Activated CD8-positive, alpha-beta T cell treated with anti-CD3 and anti-CD28 coated beads, Interleukin-2, amount 10 ng/mL, durations not matched to agents 7 days and 5 days (primary cell): ENCODE data around the gene ALK. TPM values are rescaled to one million over a fixed set of nuclear protein-coding genes. Genes with fewer than 3 reads are reported as not detected.

Source experiments
- ATAC-seq: fragments of 150-1000 bp; cut with Tn5 transposase; one replicate; pipeline ENCODE4 v1.10.0; 2021; ENCODE audit warnings: moderate library complexity
- CTCF ChIA-PET: fragments of 350-600 bp; sonication (Branson Sonifier 250); formaldehyde crosslinking; loops from one replicate; lab custom pipeline; 2021; ENCODE audit warnings: antibody characterized with exemption; lab: Charles Lee
- POLR2A ChIA-PET: fragments of 350-600 bp; sonication (Branson Sonifier 250); formaldehyde crosslinking; loops from one replicate; lab custom pipeline; 2021; ENCODE audit warnings: antibody characterized with exemption; lab: Charles Lee
- DNase-seq: peaks from one replicate; pipeline ENCODE4 v3.0.0-alpha.2; 2020
- H3K27ac Mint-ChIP-seq: one replicate; pipeline ENCODE4 v1.8.0; 2021; ENCODE audit warnings: mild to moderate bottlenecking, mixed read lengths
- H3K27me3 Mint-ChIP-seq: one replicate; pipeline ENCODE4 v1.8.0; 2021; ENCODE audit warnings: low read depth, mixed read lengths
- H3K36me3 Mint-ChIP-seq: one replicate; pipeline ENCODE4 v1.8.0; 2021; ENCODE audit warnings: low read depth, mixed read lengths
- H3K4me1 Mint-ChIP-seq: one replicate; pipeline ENCODE4 v1.8.0; 2021; ENCODE audit warnings: low read depth, mixed read lengths
- H3K4me3 Mint-ChIP-seq: one replicate; pipeline ENCODE4 v1.8.0; 2021; ENCODE audit warnings: mild to moderate bottlenecking, mixed read lengths
- H3K9me3 Mint-ChIP-seq: one replicate; pipeline ENCODE4 v1.8.0; 2022; ENCODE audit warnings: mixed read lengths; ENCODE audit not compliant: insufficient read depth
- total RNA-seq, 2 experiments: library from RNA; stranded (reverse); gene quantifications; one replicate each; pipeline ENCODE4 v1.2.3, GENCODE V29; 2021

The ALK gene
- total RNA-seq, 2 experiments from 2014 or later, result not detected

GRCh38 chr2:29782549-29783458 lies 138.6 kb downstream of the ALK start:
- H3K27me3 Mint-ChIP-seq, result peaks cover 3% of the 10 kb centered on the region
- no peak for DNase-seq
- POLR2A ChIA-PET, result no interaction called here
- no peaks in the 10 kb centered on the region for H3K36me3 Mint-ChIP-seq
- no peak for ATAC-seq
- CTCF ChIA-PET, result no interaction called here
- no peak overlapping the region for H3K4me3 Mint-ChIP-seq
- H3K9me3 Mint-ChIP-seq, result no peaks in the 10 kb centered on the region
- H3K4me1 Mint-ChIP-seq, result no peaks in the 10 kb centered on the region
- no peak overlapping the region for H3K27ac Mint-ChIP-seq

- POLR2A ChIA-PET, result no interaction called here
Observed at GRCh38 chr2:29782087-29782486, 139.3 kb downstream of the ALK start.

DNA sequence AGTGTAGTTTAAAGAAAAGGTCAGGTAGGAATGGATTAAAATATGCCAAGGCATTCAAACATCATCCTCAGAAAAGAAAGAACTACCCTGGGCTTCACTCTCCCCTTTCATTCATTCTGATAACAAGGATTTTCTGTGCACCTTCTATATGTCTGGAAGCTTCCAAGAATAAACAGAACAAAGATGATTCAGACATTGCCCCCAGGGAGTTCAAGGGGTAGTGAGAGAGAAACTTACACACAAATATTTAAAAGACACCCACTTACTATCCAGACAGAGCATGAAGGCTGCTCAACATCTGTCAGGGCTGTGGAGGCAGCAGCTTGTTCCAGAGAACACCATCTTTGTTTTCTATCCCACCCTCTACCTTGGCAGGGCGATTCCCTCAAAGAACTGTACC lies 140.5 kb downstream of the ALK start:
- Mint-ChIP-seq H3K36me3 (no peaks in the 10 kb centered on the region), H3K9me3 (no peaks in the 10 kb centered on the region), H3K4me1 (no peaks in the 10 kb centered on the region), H3K27ac (no peak overlapping the region), H3K27me3 (peaks cover 3% of the 10 kb centered on the region), H3K4me3 (no peak overlapping the region)
- DNase-seq, result no peak
- no peak for ATAC-seq
- ChIA-PET POLR2A (no interaction called here), CTCF (no interaction called here)

More at GRCh38 chr2:29782087-29782486, 139.3 kb downstream of the ALK start:
- H3K4me3 Mint-ChIP-seq, result no peak overlapping the region
- no peak for DNase-seq
- no peaks in the 10 kb centered on the region for H3K9me3 Mint-ChIP-seq
- H3K4me1 Mint-ChIP-seq, result no peaks in the 10 kb centered on the region
- peaks cover 3% of the 10 kb centered on the region for H3K27me3 Mint-ChIP-seq
- H3K27ac Mint-ChIP-seq, result no peak overlapping the region
- no peak for ATAC-seq
- no peaks in the 10 kb centered on the region for H3K36me3 Mint-ChIP-seq
- CTCF ChIA-PET, result no interaction called here

DNA sequence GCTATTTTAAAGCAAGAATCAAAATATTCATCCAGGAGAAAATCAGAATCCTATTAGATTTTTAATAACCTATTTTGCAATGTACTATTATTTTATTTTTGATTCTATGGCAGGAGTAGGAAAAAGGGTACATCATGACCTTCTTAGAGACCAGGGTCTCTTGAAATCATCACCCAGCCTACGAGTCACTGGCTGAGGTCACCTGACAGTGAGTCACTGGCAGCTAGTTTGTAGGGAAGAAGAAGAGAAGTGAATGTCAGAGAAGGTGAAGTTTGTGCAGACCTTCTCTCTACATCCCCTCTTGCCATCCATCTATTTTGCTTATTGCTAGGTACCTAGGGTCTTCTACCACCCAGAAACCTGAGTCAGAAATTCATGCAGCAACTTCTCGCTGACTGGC lies 144.2 kb downstream of the ALK start:
- ATAC-seq (no peak), DNase-seq (no peak)
- Mint-ChIP-seq H3K9me3 (no peaks in the 10 kb centered on the region), H3K36me3 (no peaks in the 10 kb centered on the region), H3K4me1 (no peaks in the 10 kb centered on the region), H3K27ac (no peak overlapping the region), H3K27me3 (peaks cover 5% of the 10 kb centered on the region), H3K4me3 (no peak overlapping the region)
- ChIA-PET POLR2A (no interaction called here), CTCF (no interaction called here)

GRCh38 chr2:29776406-29776805 lies 145.0 kb downstream of the ALK start:
- DNase-seq (no peak), ATAC-seq (no peak)
- no peak overlapping the region for H3K27ac Mint-ChIP-seq
- CTCF ChIA-PET, result no interaction called here
- no peaks in the 10 kb centered on the region for H3K9me3 Mint-ChIP-seq
- H3K4me3 Mint-ChIP-seq, result no peak overlapping the region
- H3K4me1 Mint-ChIP-seq, result no peaks in the 10 kb centered on the region
- POLR2A ChIA-PET, result no interaction called here
- H3K36me3 Mint-ChIP-seq, result no peaks in the 10 kb centered on the region
- peaks cover 5% of the 10 kb centered on the region for H3K27me3 Mint-ChIP-seq

DNA sequence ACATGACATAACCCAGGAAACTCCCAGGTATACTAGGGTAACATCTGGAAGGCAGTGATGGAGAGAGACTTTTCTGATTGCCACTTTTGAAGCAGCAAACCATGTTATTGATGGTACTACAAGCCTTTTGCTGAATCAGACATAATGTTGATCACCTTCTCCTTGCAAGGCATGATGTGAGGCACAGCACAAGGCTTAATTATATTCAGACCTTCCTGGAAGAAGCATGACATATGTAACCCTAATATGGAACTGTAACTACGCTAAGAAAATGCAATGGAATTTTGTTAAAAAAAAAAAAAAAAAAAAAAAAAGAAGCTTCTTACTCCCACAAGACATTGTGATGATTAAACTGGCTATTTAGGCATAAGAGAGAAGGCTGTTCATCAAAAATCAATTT lies 145.4 kb downstream of the ALK start:
- ChIA-PET POLR2A (no interaction called here), CTCF (no interaction called here)
- Mint-ChIP-seq H3K9me3 (no peaks in the 10 kb centered on the region), H3K4me1 (no peaks in the 10 kb centered on the region), H3K27ac (no peak overlapping the region), H3K4me3 (no peak overlapping the region), H3K36me3 (no peaks in the 10 kb centered on the region), H3K27me3 (peaks cover 6% of the 10 kb centered on the region)
- DNase-seq (no peak), ATAC-seq (no peak)

- ATAC-seq (no peak), DNase-seq (no peak)
- Mint-ChIP-seq H3K9me3 (no peaks in the 10 kb centered on the region), H3K4me1 (no peaks in the 10 kb centered on the region), H3K4me3 (no peak overlapping the region), H3K36me3 (no peaks in the 10 kb centered on the region), H3K27me3 (peaks cover 9% of the 10 kb centered on the region), H3K27ac (no peak overlapping the region)
- ChIA-PET POLR2A (no interaction called here), CTCF (no interaction called here)
Observed at GRCh38 chr2:29774624-29775023, 146.8 kb downstream of the ALK start.

GRCh38 chr2:29770846-29771245 lies 150.5 kb downstream of the ALK start:
- DNase-seq (no peak), ATAC-seq (no peak)
- no peak overlapping the region for H3K4me3 Mint-ChIP-seq
- no peaks in the 10 kb centered on the region for H3K36me3 Mint-ChIP-seq
- H3K27me3 Mint-ChIP-seq, result peaks cover 12% of the 10 kb centered on the region
- H3K9me3 Mint-ChIP-seq, result no peaks in the 10 kb centered on the region
- POLR2A ChIA-PET, result no interaction called here
- H3K4me1 Mint-ChIP-seq, result no peaks in the 10 kb centered on the region
- H3K27ac Mint-ChIP-seq, result no peak overlapping the region
- CTCF ChIA-PET, result no interaction called here

DNA sequence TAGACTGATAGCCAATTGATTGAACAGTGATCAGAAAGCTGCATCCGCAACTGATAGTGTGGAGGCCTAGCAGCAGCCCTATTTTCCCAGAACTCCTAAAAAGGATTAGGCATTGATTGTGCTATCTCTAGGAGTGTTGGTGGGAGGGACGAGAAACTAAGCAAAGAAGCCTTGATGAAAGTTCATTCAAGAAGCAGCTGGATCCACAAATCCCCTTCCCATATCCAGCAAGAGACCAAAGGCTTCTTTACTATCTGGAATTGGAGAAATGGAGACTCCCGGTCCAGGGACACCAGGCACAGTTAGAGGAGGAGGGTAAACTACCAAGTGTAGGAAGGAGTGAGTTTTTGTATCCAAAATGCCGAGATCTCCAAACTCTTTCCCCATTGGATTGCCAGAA lies 151.5 kb downstream of the ALK start:
- Mint-ChIP-seq H3K36me3 (no peaks in the 10 kb centered on the region), H3K27ac (no peak overlapping the region), H3K4me3 (no peak overlapping the region), H3K27me3 (peaks cover 10% of the 10 kb centered on the region), H3K9me3 (no peaks in the 10 kb centered on the region), H3K4me1 (no peaks in the 10 kb centered on the region)
- DNase-seq (no peak), ATAC-seq (no peak)
- POLR2A ChIA-PET, result no interaction called here
- CTCF ChIA-PET, result no interaction called here

DNA sequence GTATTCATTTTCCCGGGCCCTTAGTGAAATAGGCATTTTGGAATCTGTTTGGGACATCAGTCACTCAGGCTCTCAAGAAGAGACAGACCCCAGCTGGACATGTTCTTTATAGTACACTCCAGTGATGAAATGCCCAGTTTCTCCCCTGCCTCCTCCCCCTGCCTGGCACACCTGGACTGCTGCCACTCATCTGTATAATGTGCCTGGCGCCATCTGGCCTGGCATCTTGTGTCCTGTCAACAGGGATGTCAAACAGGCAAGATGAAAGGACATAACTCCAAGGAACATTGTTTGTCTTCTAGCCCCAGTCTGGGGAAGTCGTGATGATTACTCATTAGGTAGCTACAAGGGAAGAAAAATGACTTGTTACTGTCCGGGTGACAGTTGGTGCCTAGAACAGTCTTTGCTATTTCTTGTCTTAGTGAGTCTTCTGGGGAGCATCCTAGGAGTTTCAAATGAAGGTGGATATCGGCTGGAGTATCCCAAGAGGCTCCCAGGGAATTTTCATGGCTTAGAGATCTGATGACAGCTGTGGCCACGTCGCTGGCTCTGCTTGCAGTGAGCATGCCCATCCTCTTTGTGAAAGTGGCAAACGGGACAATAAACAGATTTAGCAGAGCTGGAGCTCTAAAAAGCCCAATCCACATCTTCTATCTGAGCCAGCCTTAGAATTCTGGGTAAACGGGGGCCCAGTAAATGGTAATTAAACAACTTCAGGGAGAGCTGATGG lies 153.6 kb downstream of the ALK start:
- DNase-seq (no peak), ATAC-seq (no peak)
- ChIA-PET CTCF (no interaction called here), POLR2A (no interaction called here)
- Mint-ChIP-seq H3K27me3 (peaks cover 7% of the 10 kb centered on the region), H3K27ac (no peak overlapping the region), H3K4me1 (no peaks in the 10 kb centered on the region), H3K4me3 (no peak overlapping the region), H3K36me3 (no peaks in the 10 kb centered on the region), H3K9me3 (no peaks in the 10 kb centered on the region)

DNA sequence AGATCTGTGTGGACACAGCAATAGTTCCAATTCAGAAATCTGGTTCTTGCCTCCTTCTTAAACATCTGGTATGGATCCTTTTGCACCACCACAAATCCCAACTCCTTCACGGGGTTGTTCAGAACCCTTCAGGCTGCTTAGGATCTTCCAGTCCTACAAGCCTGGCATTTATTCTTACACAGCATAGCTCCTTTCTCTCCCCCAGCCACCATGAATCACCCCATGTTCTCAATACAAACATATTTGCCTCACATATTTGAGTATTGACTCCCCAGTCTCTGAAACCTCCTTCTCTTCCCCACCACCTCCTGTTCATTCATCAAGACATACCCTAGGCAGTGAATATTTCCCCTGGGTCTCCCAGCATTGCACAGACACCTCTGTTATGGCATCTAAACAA lies 155.2 kb downstream of the ALK start:
- Mint-ChIP-seq H3K27me3 (peaks cover 7% of the 10 kb centered on the region), H3K4me3 (no peak overlapping the region), H3K4me1 (no peaks in the 10 kb centered on the region), H3K36me3 (no peaks in the 10 kb centered on the region), H3K9me3 (no peaks in the 10 kb centered on the region), H3K27ac (no peak overlapping the region)
- DNase-seq (no peak), ATAC-seq (no peak)
- ChIA-PET POLR2A (no interaction called here), CTCF (no interaction called here)

- POLR2A ChIA-PET, result no interaction called here
- peaks cover 4% of the 10 kb centered on the region for H3K27me3 Mint-ChIP-seq
- CTCF ChIA-PET, result no interaction called here
Observed at GRCh38 chr2:29765721-29766120, 155.7 kb downstream of the ALK start.

More at GRCh38 chr2:29765721-29766120, 155.7 kb downstream of the ALK start:
- no peaks in the 10 kb centered on the region for H3K4me1 Mint-ChIP-seq
- H3K27ac Mint-ChIP-seq, result no peak overlapping the region
- no peaks in the 10 kb centered on the region for H3K36me3 Mint-ChIP-seq
- no peak overlapping the region for H3K4me3 Mint-ChIP-seq
- ATAC-seq (no peak), DNase-seq (no peak)
- no peaks in the 10 kb centered on the region for H3K9me3 Mint-ChIP-seq
